ENCODE results near the gene ATAD3A.
A peak's percentile ranks its signal among the peaks of the same experiment; 100 is the strongest.

Gene ATAD3A

DNA sequence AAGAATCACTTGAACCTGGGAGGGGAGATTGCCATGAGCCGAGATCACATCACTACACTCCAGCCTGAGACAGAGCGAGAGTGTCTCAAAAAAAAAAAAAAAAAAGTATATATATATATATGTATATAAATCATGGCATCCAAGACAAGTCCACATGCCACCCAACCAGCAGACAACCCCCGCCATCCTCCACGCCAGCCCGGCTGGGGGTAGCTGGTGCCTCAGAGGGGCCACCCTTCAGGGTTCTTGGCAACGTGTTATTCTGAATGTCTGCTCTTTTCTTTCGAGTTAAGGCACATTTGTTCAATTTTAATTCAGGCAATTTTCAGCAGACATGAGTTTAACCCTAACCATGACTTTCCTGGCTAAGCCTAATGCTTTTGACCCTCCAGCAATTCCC, 38.1 kb downstream of the ATAD3A start:
- no peak for DNase-seq (ENCODE audit: low read depth)
- no peak for TF ChIP-seq CTCF (IDR thresholded peaks at IDR 0.05; ENCODE audit: control insufficient read depth, insufficient read depth, low read depth, low read length, missing control alignments)
- H3K4me3 ChIP-seq (ENCODE audit: control insufficient read depth, low read depth, low read length) = no peak overlapping the region

DNA sequence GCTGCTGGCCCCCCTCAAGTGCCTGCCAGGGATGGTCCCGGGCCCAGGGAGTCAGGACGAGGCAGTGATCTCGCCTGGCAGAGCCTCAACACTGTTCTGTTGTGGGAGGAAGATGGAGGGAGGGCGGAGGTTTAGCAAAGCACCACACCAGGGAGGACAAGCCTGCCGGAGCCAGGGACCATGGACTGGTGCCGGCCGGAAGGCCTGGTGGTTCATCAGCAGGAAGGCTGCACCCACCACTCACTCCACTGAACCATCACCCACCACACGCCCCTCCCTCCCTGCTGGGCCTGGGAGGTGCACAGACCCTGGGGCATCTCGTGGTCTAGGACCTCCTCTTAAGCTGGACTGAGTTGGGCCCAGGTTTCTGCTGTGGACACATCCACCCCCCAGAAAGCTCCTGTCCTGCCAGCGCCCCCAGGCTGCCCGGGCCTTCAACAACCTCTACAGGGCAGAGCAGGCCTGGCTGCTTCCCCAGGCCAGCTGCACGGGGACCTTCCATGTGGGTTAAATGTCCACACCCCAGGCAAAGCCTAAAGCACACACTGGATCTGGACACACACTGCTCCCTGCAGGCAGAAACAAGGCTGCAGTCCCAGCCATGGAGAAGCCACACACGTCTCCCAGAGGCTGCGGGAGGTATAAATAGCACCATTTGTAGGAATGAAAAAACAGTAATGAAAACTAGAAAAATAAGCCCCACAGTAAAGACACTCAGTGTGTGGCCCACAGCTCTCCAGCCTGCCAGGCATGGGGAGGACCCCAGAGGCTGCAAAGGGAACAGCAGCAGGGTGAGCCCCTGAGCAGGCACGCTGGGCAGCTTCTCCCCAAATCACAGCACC, 38.9 kb downstream of the ATAD3A start:
- H3K4me3 ChIP-seq (ENCODE audit: control insufficient read depth, low read depth, low read length) = no peak overlapping the region
- no peak for DNase-seq (ENCODE audit: low read depth)
- peak; percentile 48 for TF ChIP-seq CTCF (IDR thresholded peaks at IDR 0.05; ENCODE audit: control insufficient read depth, insufficient read depth, low read depth, low read length, missing control alignments)

- H3K4me3 ChIP-seq (ENCODE audit: control insufficient read depth, low read depth, low read length) = no peak overlapping the region
- no peak for TF ChIP-seq CTCF (IDR thresholded peaks at IDR 0.05; ENCODE audit: control insufficient read depth, insufficient read depth, low read depth, low read length, missing control alignments)
- no peak for DNase-seq (ENCODE audit: low read depth)
Measured at GRCh38 chr1:1551524-1552262, 39.7 kb downstream of the ATAD3A start.

DNA sequence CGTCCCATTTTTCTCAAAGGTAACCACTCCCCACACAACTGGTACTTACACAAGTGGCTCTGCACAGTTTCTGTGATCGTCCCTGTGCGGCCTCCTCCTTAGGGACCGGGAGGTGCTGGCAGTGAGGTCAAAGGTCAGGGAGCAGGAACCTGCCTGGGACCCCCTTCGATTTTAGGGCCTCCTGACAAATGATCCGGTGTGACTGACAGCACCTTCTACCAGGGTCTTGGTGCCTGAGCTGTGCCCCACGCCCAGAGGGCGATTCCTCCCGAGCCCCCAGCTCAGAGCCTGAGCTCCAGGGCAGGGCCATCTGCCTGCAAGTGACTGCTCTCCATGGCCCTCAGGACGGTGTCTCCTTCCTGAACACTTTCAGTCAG, 40.3 kb downstream of the ATAD3A start:
- DNase-seq (ENCODE audit: low read depth) = no peak
- H3K4me3 ChIP-seq (ENCODE audit: control insufficient read depth, low read depth, low read length) = no peak overlapping the region
- TF ChIP-seq CTCF (IDR thresholded peaks at IDR 0.05; ENCODE audit: control insufficient read depth, insufficient read depth, low read depth, low read length, missing control alignments) = no peak

GRCh38 chr1:1553821-1554494, 42.0 kb downstream of the ATAD3A start:
- no peak for TF ChIP-seq CTCF (IDR thresholded peaks at IDR 0.05; ENCODE audit: control insufficient read depth, insufficient read depth, low read depth, low read length, missing control alignments)
- no peak for DNase-seq (ENCODE audit: low read depth)
- no peak overlapping the region for H3K4me3 ChIP-seq (ENCODE audit: control insufficient read depth, low read depth, low read length)

DNA sequence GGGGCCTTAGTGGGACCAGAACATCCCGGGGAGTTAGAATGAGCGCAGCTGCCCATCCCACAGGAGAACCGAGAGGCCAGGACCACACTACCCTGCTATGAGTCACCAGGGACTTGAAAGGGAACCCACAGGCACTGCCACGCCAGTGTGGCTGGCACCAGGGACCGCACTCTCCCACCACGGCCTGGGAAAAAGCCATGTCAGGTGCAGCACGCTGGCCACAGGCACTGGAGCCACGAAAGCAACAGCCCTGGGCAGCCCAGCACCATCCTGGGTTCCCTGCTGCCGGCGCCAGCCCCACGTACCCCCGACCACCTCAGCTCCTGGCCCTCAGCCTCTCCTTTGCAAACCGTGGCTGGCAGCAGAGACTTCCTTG, 42.6 kb downstream of the ATAD3A start:
- TF ChIP-seq CTCF (IDR thresholded peaks at IDR 0.05; ENCODE audit: control insufficient read depth, insufficient read depth, low read depth, low read length, missing control alignments) = no peak
- H3K4me3 ChIP-seq (ENCODE audit: control insufficient read depth, low read depth, low read length) = no peak overlapping the region
- no peak for DNase-seq (ENCODE audit: low read depth)
